Calu3 (cell line): ENCODE data around the gene MINDY3. TPM values are rescaled to one million over a fixed set of nuclear protein-coding genes. Genes with fewer than 3 reads are reported as not detected.

ENCODE experiments used
- BruUV-seq: library from RNA; stranded (reverse); fragments of 400-500 nt; replicated peaks from 2 replicates; lab custom pipeline; 2021; lab: Mats Ljungman, UMichigan
- CTCF ChIA-PET: fragments of 300-600 bp; sonication (Branson Sonifier 250); formaldehyde crosslinking; loops from one replicate; lab custom pipeline; 2022; ENCODE audit warnings: antibody characterized with exemption; lab: Charles Lee
- DNase-seq: peaks from one replicate; pipeline ENCODE4 v3.0.0; 2022
- H3K27ac Mint-ChIP-seq: one replicate; pipeline ENCODE4 v1.8.0; 2022; ENCODE audit warnings: mixed read lengths; ENCODE audit not compliant: unreplicated experiment
- H3K27me3 Mint-ChIP-seq: one replicate; pipeline ENCODE4 v1.8.0; 2022; ENCODE audit warnings: mixed read lengths; ENCODE audit not compliant: unreplicated experiment
- H3K36me3 Mint-ChIP-seq: one replicate; pipeline ENCODE4 v1.8.0; 2022; ENCODE audit warnings: mild to moderate bottlenecking, moderate library complexity, mixed read lengths; ENCODE audit not compliant: insufficient read depth, unreplicated experiment
- H3K4me1 Mint-ChIP-seq: one replicate; pipeline ENCODE4 v1.8.0; 2022; ENCODE audit warnings: mild to moderate bottlenecking, low read depth, mixed read lengths; ENCODE audit not compliant: unreplicated experiment
- H3K4me3 Mint-ChIP-seq: one replicate; pipeline ENCODE4 v1.8.0; 2022; ENCODE audit warnings: mild to moderate bottlenecking, low read depth, moderate library complexity, mixed read lengths; ENCODE audit not compliant: unreplicated experiment
- H3K9me3 Mint-ChIP-seq: one replicate; pipeline ENCODE4 v1.8.0; 2022; ENCODE audit warnings: low read depth, mixed read lengths; ENCODE audit not compliant: unreplicated experiment
- CTCF ChIP-seq: fragments of 200-600 bp; IDR thresholded peaks from one replicate; pipeline ENCODE4 v1.8.0; 2022; ENCODE audit warnings: antibody characterized with exemption; ENCODE audit not compliant: unreplicated experiment
- intact Hi-C: fragments of 100-400 bp; cut with micrococcal nuclease; formaldehyde crosslinking; loops from one replicate; pipeline ENCODE4 v1.10.0; 2022; ENCODE audit not compliant: unreplicated experiment
- total RNA-seq: library from RNA; stranded (reverse); gene quantifications from 2 replicates; pipeline ENCODE4 v1.2.3, GENCODE V29; 2022

MINDY3 gene
- total RNA-seq, 1 experiment from 2014 or later, result 17.8 TPM

- TF ChIP-seq CTCF, result no peak
- Mint-ChIP-seq H3K9me3 (peaks cover 4% of the 10 kb centered on the region), H3K36me3 (no peaks in the 10 kb centered on the region), H3K4me3 (no peak overlapping the region), H3K27me3 (no peaks in the 10 kb centered on the region), H3K27ac (no peak overlapping the region), H3K4me1 (no peaks in the 10 kb centered on the region)
- CTCF ChIA-PET, result no interaction called here
- intact Hi-C loops, result no loop called here
- BruUV-seq, result no TSS peak
- DNase-seq, result no peak
Measured at GRCh38 chr10:15801641-15802040, 58.7 kb downstream of the MINDY3 start.

GRCh38 chr10:15801147-15801546 lies 59.2 kb downstream of the MINDY3 start:
- BruUV-seq, result no TSS peak
- Mint-ChIP-seq H3K36me3 (no peaks in the 10 kb centered on the region), H3K4me1 (no peaks in the 10 kb centered on the region), H3K4me3 (no peak overlapping the region), H3K27me3 (no peaks in the 10 kb centered on the region), H3K9me3 (peaks cover 4% of the 10 kb centered on the region), H3K27ac (no peak overlapping the region)
- no peak for TF ChIP-seq CTCF
- no peak for DNase-seq
- intact Hi-C loops, result no loop called here
- CTCF ChIA-PET, result no interaction called here

GRCh38 chr10:15797346-15797745 lies 63.0 kb downstream of the MINDY3 start:
- DNase-seq, result no peak
- no peak overlapping the region for H3K27ac Mint-ChIP-seq
- peaks cover 4% of the 10 kb centered on the region for H3K9me3 Mint-ChIP-seq
- H3K4me3 Mint-ChIP-seq, result no peak overlapping the region
- TF ChIP-seq CTCF, result no peak
- intact Hi-C loops, result no loop called here
- CTCF ChIA-PET, result no interaction called here
- H3K27me3 Mint-ChIP-seq, result no peaks in the 10 kb centered on the region
- no peaks in the 10 kb centered on the region for H3K4me1 Mint-ChIP-seq
- no peaks in the 10 kb centered on the region for H3K36me3 Mint-ChIP-seq
- no TSS peak for BruUV-seq

GRCh38 chr10:15796762-15797161 lies 63.5 kb downstream of the MINDY3 start:
- no peak for DNase-seq
- peaks cover 4% of the 10 kb centered on the region for H3K9me3 Mint-ChIP-seq
- no TSS peak for BruUV-seq
- no peaks in the 10 kb centered on the region for H3K4me1 Mint-ChIP-seq
- intact Hi-C loops, result no loop called here
- TF ChIP-seq CTCF, result no peak
- no peaks in the 10 kb centered on the region for H3K27me3 Mint-ChIP-seq
- no peaks in the 10 kb centered on the region for H3K36me3 Mint-ChIP-seq
- CTCF ChIA-PET, result no interaction called here
- H3K4me3 Mint-ChIP-seq, result no peak overlapping the region
- H3K27ac Mint-ChIP-seq, result no peak overlapping the region
